Fibroblast of villous mesenchyme (primary cell): ENCODE data around the gene CCN6. TPM values are rescaled to one million over a fixed set of nuclear protein-coding genes. Genes with fewer than 3 reads are reported as not detected.

Experiments used
- DNase-seq: peaks from one replicate; pipeline ENCODE4 v3.0.0-alpha.2; 2010; ENCODE audit warnings: low read depth
- H3K4me3 ChIP-seq: 2 replicates; pipeline ENCODE4 v1.5.1; 2011; ENCODE audit warnings: low read depth, mild to moderate bottlenecking, low read length
- CTCF ChIP-seq: IDR thresholded peaks from 2 replicates; pipeline ENCODE4 v1.5.1; 2012; ENCODE audit warnings: low read depth, mild to moderate bottlenecking, low read length; ENCODE audit not compliant: insufficient read depth
- total RNA-seq: library from RNA; depleted of rRNA; stranded (reverse); fragments of >200 nt; gene quantifications from 2 replicates; pipeline ENCODE4 v1.2.3, GENCODE V29; 2012

The CCN6 gene
- total RNA-seq, 1 donor: not detected

- TF ChIP-seq CTCF: no peak
- no peak overlapping the region for H3K4me3 ChIP-seq
- DNase-seq: peak; percentile 83
These were observed 25.8 kb upstream of the CCN6 start for GRCh38 chr6:112027942-112028674.

DNA sequence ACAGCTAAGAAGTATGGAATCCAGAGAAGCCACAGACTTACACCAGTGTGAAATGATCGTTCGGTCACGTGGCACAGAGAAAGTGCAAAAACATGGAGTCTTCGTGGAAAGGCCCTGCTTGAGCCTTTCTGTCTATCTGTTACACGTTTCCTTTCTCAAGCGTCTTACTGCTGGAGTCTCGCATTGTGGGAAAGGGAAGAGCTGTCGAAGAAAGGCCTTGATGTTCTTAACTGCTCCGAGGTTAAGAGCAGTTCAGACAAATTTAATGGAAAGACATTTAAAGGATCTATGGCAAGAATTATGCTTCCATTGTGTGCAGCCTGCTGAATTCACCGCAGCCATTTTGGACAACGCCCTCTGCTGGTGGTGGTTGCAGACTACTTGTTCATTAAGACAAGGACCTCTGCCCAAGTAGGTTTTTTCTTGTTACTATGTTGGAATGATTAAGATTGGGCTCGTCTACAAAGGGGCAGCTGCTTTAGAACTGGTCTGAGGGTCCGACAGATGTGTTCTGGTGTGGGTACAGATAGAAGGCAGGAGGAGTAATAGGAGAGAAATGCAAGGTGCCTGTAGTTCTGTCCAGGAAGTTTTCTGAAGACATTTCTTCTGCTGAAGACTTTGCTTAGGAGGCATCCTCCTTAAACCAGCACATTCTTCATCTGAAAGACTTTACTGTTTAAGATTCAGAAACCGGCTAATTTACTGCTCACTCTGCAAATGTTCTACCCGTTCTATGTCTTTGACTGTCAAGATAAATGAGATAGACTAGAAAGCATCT, 24.7 kb upstream of the CCN6 start:
- H3K4me3 ChIP-seq: no peak overlapping the region
- TF ChIP-seq CTCF: peak; percentile 83
- peak; percentile 80 for DNase-seq

DNA sequence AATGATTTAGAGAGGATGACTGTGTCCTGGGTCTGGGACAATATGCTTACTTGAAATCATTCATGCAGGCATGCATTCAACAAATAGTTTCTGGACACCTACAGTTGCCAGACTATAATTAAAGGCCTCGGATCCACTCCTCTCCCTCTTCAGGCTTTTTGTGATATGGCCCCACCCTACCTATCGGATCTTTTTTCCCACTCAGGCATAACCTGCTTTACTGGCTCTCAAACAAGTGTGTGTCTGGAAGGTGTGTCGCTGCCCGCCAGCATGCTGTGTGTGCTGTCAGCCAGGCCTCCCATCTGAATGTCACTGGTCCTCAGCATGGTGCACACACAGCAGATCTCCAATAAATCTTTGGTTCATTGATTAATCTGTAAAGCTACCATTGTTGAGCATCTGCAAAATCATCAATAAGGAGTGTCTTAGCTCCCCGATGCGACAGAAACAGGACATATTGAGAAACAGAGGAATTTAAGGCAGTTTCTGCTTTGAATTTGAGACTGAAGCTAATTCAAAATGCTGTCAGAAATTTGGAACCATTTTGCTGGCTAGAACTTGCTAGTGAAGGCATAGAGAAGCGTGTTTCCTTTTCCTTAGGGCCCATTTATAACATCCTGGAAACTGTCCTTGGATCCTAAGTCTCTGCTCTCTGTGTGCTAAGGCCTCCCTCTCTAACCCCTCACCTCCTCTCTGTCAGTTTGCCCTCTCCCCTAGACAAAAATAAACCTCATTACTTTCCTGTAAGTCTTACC, 23.5 kb upstream of the CCN6 start:
- no peak for DNase-seq
- no peak overlapping the region for H3K4me3 ChIP-seq
- TF ChIP-seq CTCF: no peak

- H3K4me3 ChIP-seq: no peak overlapping the region
- DNase-seq: no peak
- no peak for TF ChIP-seq CTCF
These were observed 22.8 kb upstream of the CCN6 start for GRCh38 chr6:112030961-112031660.

DNA sequence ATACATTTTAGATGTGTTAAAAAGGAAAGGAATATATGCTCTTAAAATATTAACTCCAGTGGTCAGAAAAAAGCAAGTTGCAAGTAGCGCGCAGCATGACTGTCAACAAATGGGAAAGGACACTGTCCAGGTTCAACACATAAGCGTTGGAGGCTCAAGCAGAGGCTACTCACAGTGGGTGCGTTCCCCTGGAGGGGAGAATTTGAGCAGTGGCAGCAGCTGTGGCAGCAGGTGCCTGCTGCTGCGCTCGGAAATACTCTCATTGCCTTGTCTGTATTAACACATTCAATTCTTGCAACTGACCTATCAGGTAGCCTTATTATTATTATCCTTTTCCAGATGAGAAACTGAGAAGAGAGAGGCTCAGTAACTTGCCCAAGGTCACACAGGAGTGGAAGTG, 21.9 kb upstream of the CCN6 start:
- no peak for TF ChIP-seq CTCF
- no peak for DNase-seq

DNA sequence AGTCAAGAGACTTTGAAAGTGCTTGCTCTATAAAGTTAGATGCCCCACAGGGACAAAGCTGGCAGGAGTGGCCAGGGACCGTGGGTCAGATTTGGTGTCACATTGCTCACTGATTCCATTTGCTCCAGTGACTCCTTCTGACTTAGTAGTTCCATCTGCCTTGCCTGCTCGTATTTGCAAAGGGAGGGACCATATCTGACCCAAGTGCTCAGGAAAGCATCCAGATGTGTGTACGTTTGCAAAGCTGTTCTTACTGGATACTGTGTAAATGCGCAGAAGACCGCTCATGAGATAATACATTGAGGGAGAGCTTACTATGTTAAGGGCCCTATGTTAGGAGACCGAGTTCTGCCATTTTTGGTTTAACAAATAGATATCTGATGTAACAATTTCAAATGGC, 21.2 kb upstream of the CCN6 start:
- DNase-seq: no peak
- TF ChIP-seq CTCF: no peak
- no peak overlapping the region for H3K4me3 ChIP-seq

More for the DNA sequence above, 21.9 kb upstream of the CCN6 start:
- no peak overlapping the region for H3K4me3 ChIP-seq
